Activated gamma-delta T cell (primary cell): ENCODE results near the gene CALN1.
"Not testable (repeated sequence)": the region's sequence is repeated elsewhere in the genome, so short reads cannot be mapped to it uniquely, and the experiment has no call there.

Experiments used
- DNase-seq: peaks from one replicate; lab custom pipeline; 2025; lab: John Stamatoyannopoulos, UW

The CALN1 gene

DNA sequence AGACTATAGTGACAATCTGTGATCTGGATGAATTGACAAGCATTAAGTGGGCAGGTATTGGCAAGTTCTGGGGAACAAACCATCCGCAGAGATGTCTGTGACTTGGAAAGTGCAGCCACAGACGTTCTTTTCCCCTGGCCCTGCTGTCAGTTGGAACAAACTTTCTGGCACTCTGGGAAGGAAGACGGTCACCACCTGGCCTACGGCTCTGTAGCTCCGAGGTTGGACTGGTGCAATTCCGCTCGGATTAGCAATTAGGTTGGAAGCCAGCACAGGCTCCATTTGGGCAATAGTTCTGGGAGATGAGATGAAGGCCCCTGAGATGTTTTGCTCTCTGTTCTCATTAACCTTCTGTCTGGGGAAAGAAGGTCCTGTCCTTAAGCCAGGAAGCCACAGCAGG, 437.5 kb downstream of the CALN1 start:
- no peak for DNase-seq

DNA sequence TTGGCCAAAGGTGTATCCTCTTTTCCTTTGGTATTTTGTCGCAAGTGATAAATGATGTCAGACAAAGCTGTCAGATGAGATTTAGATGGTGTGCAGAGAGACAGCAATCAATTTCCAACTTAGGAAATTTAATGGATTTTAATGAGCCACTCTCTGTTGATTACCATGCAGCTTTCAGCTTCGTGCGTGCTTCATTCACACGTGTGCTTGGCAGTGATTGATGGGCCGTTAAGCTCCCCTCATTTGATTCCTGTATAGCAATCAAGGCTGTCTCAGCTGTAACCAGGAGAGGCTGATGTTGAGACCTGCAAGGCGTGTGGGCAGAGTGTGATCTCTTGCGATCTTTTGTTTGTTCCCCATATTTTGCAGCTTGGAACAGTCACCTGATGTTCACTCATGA, 439.6 kb downstream of the CALN1 start:
- DNase-seq = no peak

DNA sequence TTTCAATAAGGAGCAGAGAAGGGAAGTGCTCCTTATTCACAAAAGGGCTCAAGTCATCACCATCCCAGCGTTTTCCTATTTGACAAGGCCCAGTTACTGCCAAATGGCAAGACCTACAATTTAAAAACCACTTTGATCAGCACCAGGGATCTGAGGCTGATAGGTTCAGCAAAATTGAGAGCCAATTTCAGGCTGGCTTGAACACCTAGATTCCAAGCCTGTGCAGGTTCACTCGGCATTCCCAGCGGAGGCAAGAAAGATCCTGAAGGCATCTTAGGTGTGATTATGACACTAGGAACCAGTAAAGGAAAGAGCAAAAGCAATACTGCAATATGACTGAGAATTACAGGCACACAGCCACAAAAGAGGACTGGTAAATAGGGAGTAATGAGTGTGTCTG, 441.4 kb downstream of the CALN1 start:
- no peak for DNase-seq

DNA sequence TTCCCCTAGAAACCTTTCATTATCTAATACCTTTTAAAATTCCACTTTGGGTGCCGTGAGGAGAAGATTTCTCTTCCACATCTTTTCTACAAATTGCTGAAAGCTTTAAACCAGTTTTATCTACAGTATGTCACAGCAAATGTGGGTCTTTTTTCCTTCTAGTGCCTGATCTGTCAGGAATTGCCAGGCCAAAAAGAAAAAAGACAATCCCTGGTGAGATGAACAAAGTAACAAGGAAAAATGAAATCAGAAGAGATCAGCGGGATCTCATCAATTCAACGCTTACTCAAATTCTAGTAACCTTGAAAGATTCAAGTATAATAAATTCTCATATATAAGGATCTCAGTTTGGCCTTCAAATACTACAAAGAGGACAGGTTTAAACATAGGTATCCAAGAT, 449.5 kb downstream of the CALN1 start:
- DNase-seq = no peak

DNA sequence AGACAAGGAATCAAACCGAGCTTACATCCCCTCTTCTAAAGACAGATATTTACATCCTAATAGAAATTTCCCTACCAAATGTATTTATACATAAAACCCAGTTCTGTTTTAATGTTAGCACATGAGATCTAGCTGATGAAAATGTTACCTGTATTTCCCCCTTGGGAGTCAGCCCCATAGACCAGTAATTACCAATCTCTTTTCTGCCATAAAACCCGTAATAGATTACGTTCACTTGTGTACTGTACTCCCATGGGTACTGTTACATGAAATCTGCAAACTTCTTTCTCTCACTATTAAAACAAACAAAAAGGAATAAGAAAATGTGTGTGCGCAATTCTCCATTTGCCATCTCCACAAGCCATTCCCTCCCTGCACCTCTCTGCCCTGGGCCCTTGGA, 450.9 kb downstream of the CALN1 start:
- DNase-seq = no peak

DNA sequence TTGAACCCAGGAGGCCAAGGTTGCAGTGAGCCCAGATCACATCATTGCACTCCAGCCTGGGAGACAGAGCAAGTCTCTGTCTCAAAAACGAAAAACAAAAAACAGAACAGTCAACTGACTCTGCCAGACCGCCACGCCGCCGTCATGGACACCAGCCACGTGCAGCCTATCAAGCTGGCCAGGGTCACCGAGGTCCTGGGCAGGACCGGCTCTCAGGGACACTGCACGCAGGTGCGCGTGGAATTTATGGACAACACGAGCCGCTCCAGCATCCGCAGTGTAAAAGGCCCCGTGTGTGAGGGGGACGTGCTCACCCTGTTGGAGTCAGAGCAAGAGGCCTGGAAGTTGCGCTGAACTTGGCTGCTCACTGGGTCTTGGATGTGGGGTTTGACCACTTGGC, 470.0 kb downstream of the CALN1 start:
- DNase-seq = no peak

DNA sequence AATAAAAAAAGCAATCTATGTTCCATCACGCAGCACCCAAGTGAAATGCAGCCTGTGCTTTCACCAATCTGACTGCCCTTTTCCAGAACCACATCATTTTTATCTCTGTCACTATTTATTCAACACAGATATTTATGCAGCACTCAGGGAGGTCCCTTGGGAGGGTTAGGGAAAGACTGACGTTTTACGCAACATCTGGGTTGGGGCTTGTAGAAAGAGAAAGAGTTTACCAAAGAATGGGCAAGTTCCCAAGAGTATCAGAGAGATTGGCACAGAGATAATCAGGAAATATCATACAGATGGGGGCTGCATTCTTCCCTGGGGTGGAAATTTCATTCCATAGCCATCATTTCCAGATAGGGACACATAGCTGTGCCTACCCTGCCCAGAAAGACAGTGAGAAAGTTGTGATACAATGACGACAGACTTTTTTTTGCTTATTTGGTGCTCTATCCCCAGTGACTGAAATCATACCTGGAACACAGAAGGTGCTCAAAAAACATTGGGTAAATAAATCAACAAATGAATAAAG, 474.2 kb downstream of the CALN1 start:
- DNase-seq = no peak

DNA sequence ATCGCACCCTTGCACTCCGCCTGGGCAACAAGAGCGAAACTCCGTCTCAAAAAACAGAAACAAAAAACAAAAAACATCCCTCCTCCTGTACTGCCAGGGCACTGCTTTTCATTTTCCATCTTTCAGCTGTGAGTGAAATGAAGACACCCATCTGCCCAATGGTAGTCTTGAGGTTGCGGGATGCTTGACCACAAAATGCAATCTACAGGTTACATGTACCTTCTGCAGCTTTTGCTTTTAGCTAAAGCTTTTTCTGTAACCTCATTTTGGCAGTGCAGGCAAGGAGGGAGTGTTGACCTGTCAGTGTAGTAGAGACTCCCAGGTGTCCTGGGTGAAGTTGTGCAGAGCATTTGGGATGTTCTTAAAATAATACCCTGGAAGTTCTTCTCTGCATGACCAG, 476.5 kb downstream of the CALN1 start:
- DNase-seq = no peak

DNA sequence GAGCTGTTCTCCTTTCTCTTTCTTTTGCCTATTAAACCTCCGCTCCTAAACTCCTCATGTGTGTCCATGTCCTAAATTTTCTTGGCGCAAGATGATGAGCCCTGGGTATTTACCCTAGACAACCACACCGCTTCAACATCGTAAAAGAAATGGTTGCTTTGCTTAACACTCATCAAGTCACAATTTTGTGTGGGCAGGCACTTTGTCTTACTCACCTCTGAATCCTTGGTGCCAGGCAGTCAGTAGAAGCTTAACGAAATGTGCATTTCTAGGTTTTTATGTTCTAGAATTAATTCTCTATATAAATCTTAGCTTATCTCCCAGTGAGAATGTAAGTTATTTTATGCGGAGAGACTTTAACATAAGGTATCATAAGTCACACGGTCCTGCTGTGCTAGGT, 478.7 kb downstream of the CALN1 start:
- DNase-seq = no peak

DNA sequence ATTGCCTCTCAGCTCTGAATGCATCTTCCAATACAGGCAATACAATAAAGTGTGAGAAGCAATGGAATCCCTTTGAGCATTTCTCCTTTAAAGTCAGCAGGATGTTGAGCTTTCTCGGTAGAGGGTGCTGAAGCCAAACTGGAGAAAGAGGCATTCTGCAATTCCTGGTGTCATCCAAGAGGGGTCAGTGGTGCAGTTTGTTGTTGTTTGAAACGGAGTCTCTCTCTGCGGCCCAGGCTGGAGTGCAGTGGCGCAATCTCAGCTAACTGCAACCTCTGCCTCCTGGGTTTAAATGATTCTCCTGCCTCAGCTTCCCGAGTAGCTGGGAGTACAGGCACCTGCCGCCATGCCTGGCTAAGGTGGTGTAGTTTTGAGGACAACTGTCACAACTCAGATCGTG, 486.5 kb downstream of the CALN1 start:
- no peak for DNase-seq

DNA sequence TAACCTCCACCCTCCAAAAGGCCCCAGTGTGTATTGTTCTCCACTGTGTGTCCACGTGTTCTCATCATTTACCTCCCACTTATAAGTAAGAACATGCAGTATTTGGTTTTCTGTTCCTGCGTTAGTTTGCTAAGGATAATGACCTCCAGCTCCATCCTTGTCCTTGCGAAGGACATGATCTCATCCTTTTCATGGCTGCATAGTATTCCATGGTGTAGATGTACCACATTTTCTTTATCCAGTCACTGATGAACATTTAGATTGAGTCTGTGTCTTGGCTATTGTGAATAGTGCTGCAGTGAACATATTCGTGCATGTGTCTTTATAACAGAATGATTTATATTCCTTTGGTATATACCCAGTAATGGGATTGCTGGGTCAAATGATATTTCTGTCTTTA, 497.9 kb downstream of the CALN1 start:
- not testable (repeated sequence) for DNase-seq

DNA sequence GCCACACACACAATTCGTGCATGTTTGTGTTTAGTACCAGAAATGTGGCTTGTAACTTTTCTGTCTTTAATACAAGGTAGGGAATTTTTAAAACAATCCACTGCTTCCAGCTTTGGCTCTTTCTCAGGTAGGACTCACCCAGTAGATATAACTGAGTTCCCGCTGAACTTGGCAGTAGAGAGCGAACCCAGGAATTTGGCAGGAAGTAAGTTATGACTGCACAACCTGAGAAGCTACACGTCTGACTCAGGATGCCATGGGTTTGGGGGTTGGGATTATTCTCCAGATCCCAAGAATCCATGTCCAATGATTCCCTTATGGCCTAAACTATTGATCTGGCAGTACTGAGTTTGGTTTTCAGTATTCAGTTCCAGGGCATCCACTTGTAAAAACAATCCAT, 499.7 kb downstream of the CALN1 start:
- DNase-seq = no peak

DNA sequence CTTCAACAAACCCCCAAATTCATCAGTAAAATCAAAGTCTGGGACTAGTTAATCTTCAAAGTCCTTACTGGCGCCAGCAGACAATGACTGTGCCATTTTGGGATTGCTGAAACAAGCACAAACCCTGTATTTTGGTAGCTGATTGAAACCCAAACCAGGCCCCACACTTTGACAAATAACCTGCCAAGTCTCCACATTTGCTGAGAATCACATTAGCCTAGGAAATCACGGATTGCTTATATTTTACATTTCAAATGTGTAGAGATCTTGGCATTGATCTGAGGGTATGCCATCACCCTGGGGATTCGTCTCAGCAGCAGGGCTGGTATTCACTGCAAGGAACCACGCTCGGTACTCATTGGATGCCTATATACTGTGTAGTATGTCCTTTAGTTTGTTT, 501.1 kb downstream of the CALN1 start:
- DNase-seq = no peak

DNA sequence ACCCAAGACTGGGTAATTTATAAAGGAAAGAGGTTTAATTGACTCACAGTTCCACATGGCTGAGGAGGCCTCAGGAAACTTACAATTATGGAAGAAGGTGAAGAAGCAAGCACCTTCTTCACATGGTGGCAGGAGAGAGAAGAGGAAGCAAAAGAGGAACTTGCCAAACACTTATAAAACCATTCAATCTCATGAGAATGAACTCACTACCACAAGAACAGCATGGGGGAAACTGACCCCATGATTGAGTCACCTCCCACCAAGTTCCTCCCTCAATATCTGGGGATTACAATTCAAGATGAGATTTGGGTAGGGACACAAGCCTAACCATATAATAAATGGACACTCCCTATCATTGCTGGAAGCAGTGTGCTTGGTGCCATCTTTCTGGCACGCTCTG, 506.3 kb downstream of the CALN1 start:
- no peak for DNase-seq

DNA sequence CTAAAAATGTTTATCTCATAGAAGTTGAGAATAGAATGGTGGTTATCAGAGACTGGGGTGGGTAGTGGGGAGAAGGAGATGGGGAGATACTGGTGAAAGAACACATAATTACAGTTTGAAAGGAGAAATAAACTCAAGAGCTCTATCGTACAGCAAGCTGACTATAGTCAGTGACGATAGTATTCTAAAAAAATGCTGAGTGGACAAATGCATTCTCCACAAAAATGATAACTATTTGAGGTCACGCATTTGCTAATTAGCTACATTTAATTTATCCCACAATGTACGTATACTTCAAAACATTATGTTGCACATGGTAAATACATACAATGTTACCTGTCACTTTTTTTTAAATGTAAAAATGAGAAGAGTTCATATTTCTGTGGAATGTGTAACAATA, 507.7 kb downstream of the CALN1 start:
- DNase-seq = no peak

DNA sequence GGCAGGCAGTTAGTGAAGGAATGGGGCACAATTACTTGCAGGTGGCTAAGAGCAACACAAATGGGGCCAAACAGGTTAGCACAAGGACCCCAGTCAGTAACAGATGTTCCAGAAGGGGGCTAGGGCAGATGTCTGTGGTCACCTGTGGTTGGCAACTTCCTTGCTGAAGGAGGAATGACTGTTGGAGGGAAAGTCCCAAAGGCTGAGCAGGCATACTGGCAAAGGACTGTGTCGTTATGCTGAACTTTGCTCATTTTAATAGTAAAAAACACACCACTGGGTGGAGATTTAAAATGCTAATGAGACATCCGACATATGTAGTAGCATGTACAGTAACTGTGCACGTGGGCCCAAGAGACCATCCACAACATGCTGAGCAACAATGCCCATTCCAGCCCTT, 511.6 kb downstream of the CALN1 start:
- DNase-seq = no peak

DNA sequence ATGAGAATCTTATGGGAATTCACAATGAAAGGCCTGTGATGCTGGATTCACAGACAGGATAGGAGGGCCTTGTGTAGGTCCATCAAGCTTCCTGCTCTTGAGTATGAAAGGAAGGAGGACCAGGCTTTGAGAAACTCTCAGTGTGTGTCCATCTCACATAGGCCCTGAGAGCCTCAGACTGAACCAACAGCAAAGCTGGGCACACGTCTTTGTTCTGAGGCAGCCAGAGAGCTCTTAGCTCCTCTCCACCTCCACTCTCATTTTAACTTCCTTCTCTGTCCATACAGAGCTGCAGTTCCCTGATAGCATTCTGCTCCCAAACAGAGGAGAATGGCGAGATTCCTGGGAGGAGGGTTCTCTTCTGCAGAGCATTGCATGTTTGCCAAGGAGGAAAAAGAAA, 515.6 kb downstream of the CALN1 start:
- DNase-seq = no peak

DNA sequence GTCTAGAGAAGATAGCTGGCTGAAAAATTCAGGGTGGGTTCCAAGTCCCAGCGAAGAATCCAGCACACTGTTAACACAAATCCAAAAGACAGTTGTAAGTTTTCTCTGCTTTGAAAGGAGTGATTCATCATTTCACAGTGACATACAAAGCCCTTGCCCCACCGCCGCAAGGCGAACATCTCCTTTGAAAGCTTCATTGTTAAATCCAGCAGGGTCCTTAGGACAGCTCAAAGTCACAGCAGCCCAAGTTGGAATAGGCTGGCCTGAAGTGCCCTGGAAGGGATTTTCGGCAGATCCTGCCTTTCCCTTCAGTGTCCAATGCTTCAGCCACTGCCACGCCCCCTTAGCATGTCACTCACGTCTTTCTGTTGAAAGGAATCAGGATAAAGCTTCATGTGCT, 526.1 kb downstream of the CALN1 start:
- no peak for DNase-seq

DNA sequence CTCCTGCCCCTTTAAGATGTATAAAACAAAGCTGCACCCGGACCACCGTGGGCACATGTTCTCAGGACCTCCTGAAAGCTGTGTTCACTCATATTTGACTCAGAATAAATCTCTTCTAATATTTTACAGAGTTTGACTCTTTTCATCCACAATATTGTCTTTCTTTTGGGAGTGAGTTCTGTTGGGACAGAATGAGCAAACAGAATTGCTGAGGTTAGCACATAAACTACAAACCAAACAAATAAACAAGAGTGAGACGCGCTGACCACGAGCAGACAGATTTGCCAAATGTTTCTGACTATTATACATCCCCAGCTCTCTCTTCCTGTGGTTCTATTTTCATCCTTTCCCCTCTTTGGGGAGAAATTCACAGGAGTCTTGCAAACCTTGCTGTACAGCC, 526.7 kb downstream of the CALN1 start:
- no peak for DNase-seq

DNA sequence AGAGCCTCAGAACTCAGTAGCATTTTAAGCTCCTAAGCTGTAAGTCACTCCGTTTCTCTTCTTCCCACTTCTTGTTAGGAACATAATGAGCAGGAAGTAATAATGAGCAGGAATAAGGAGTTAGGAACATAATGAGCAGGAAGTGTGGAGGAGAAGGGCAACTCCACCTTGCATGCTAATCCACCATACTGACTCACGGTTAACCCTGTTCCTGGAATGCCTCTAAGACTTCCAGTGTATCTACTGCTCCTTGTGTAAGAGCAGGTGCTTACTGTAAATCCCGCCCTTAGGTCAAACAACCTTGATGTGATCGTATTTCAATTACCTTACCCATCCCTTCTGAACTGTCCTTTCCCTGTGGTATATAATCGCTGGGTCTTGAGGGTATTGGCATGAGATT, 528.7 kb downstream of the CALN1 start:
- no peak for DNase-seq

DNA sequence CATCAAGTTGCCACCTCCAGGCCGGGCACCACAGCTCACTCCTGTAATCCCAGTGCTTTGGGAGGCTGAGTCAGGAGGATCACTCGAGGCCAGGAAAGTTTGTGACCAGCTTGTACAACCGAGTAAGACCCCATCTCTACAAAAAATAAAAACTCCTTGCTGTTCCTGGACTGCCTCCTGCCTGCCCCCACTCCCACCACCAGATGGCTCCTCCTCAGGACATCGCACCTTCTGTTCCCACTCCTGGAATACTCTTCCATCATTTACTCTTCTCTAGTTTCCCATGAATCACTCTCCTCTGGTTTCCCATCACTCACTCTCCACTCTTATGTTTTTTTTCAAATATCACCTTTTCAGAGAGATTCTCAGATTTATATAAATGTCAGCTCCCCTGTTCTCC, 540.7 kb downstream of the CALN1 start:
- no peak for DNase-seq

DNA sequence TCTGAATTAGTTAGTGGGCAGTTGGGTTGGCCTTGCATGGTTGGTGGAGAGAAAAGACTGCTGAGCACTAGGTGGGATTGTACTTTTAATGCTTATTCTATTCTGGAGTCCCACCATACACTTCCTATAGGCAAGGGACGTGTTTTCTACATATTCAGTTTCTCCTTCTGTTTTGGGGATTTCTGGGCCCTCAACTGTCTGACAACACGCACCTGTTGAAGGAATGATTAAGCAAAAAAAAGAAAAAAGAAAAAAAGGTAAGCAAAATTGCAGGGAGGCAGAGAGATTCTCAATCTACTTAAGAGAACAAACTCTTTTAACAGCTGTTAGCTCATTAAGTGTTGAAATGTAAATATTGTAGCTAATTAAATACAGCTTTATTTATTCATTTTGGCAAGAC, 541.3 kb downstream of the CALN1 start:
- no peak for DNase-seq

DNA sequence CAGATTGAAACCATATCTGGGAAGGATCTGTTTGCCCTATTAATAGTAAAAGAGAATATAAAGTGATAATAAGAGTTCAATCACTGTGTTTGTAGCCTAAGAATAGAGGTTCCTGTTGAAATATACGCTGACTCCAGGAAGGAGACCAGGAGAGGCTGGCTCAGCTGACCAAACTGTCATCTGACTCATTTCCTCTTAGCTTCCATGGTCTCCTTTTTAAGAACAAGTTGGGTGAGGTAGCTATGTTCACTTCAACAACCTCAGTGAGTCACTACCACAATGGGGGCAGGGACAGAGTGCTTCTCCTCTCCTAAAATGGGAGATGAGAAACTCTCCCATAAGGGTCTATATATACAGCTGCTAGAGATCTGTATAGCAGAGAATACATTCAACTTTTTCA, 543.3 kb downstream of the CALN1 start:
- no peak for DNase-seq

DNA sequence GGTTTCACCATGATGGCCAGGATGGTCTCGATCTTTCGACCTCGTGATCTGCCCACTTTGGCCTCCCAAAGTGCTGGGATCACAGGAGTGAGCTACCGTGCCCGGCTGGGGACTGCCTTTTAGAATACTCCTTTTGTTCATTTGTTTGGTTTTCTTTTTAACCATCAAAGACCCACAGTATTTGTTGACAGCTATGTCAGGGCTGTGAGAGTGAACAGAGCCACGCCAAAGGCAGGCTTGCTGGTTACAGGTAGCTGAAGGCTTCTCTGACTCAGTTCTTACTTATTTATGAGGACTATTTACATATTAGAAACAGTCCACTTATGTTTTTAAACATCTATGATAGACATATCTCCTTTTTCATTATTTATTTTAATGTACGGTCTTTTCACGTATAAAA, 544.5 kb downstream of the CALN1 start:
- no peak for DNase-seq

DNA sequence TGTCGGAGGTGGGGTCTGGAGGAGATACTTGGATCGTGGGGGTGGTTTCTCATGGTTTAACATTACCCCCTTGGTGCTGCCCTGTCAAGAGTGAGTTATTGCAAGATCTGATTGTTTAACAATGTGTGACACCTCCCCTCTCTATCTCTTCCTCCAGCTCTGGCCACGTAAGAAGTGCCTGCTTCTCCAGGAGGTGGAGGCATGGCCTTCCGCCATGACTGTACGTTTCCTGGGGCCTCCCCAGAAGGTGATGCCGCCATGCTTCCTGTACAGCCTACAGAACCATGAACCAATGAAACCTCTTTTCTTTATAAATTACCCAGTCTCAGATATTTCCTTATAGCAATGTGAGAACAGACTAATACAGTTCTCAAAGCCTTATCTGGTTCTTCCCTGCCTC, 547.0 kb downstream of the CALN1 start:
- DNase-seq = no peak
